GM18858 (cell line): ENCODE measurements around the gene C3.
A peak's percentile ranks its signal among the peaks of the same experiment; 100 is the strongest.
"Not testable (repeated sequence)": the region's sequence is repeated elsewhere in the genome, so short reads cannot be mapped to it uniquely, and the experiment has no call there.

Experiments
- ATAC-seq: cut with Tn5 transposase; IDR thresholded peaks from one replicate; pipeline ENCODE4 v1.9.1; 2021; ENCODE audit not compliant: unreplicated experiment

C3 gene

DNA sequence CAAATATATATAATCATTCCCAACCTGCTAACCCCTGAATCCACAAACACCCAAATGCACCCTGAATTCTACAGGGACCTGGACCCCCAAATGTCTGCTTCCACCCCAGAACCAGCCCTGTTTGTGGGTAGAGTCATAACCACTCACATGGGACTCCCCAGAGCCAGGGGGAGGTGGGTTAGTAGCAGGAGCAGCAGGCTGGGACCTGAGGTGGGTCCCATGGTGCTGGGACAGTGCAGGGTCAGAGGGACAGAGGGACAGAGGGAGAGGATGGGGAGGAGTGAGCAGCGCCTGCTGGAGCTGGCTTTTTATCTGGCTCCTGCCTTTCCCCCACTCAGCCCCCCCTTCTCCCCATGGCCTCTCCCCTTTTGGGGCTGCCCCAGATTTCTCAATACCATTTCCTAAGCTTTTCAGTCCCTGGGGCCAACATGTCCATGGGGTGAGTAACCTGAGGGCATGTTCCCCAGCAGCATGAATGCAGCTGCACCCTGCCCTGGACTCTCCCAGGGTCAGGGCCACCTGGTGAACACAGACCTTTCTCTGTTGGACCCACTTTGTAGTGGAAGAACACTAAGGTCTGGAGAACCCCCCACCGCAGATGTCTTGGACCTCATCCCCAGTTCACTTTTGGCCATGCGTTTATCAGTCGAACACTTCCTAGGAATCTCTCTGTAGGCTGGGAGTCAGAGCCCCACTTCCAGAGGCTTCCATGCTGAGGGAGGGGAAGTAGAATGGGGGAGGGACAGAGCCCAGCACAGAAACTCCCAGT lies at the start of gene C3:
Gene C3, minus strand, starts transcription at position 282 of the 769 bp plus-strand sequence. Its CDS starts 61 bp downstream, at position 221.
- ATAC-seq = no peak

DNA sequence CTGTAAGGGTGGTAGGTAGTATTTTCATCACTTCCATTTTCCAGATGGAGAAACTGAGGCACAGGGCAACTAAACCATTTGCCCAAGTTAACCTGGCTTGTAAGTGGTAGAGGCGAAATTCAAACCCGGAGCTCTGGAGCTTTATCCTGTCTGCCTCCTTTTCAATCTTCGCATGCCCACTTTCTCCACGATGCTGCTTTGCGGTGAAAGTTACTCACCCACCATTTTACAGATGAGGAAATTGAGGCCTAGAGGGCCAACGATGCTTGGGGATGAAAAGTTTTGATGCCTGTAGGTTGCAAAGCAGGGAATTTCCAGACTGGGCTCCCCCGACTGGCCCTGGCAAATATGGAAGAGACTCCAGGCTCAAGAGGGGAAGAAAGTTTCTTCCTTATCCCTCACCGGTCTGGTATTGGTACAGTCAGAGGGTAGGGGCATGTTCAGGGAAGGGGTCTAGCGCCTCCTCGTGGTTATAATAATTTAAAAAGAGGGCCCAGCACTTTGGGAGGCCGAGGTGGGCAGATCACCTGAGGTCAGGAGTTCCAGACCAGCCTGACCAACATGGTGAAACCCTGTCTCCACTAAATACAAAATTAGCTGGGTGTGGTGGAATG lies 48.7 kb upstream of the C3 start:
- no peak for ATAC-seq

DNA sequence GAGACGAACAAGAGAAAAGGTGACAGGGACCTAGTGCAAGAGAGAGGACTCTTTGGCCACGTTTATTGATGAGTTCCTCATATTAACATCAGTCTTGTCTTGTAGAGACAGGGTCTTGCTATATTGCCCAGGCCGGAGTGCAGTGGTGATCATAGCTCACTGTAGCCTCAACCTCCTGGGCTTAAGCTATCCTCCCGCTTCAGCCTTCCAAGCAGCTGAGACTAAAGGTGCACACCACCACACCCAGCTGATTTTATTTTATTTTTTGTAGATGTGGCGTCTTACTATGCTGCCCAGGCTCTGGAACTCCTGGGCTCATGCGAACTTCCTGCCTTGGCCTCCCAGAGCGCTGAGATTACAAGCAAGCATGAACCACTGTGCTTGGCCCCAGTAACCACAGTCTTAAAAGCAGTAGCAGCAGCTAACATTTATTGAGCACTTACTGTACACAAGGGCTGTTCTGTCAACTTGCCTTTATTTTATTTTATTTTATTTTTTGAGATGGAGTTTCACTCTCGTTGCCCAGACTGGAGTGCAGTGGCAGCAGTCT lies 47.9 kb upstream of the C3 start:
- no peak for ATAC-seq

DNA sequence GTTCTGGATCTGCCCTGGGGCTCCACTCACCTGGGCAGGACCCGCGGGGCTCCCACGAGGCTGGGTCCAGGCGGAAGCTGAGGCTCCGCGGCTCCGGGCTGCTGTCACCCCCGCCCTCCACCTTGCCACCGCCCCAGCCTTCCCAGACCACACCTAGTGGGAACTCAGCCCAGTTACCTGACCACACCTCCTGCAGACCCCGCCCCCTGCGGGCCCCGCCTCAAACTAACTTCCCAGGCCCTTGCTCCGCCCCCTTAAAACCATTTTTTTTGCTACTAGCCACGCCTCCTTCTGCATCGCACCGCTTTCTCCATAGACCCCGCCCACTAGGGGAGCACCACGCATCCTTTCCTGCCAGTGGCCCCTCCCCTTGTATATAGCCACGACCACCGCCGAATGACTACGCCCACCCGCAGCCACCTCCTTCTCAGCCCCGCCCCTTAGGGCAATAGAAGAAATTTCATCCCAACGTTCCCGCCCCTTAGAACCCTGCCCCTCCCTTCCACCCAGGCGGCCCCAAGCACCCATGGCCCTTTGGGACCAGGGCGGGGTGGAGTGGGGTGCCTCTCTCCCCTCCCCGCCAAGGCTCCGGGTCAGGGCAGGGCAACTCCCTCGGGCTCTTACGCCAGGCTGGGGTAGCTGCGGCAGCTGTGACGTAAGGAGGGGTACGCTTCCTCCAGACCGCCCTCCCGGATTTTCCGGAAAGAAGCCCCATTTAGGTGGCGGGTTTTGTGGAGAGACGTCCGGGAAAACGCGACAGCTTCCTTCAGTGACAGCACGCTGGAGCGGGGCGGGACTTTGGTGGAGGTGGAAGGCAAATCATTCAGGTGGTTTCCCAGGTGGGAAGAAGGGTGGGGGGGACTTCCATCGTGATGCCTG lies 47.1 kb upstream of the C3 start, which contains the start of gene SH2D3A:
Gene SH2D3A, minus strand, starts transcription at position 79 of the 879 bp plus-strand sequence. CDS start 3,687 bp downstream, outside the sequence.
- peak; percentile 46 for ATAC-seq

DNA sequence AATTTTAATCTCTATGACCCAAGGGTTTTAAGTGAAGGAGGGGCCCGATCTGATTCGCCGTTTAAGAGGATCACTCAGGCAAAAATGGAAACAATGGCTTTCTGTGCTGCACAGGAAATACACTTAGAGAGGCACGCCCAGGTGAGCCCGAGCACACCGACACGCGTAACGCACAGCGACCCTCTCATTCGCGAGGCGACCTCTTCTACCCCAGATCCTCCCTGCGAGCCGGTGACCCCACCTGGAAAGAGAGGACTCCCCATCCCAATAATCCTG lies 46.6 kb upstream of the C3 start:
- peak; percentile 17 for ATAC-seq

DNA sequence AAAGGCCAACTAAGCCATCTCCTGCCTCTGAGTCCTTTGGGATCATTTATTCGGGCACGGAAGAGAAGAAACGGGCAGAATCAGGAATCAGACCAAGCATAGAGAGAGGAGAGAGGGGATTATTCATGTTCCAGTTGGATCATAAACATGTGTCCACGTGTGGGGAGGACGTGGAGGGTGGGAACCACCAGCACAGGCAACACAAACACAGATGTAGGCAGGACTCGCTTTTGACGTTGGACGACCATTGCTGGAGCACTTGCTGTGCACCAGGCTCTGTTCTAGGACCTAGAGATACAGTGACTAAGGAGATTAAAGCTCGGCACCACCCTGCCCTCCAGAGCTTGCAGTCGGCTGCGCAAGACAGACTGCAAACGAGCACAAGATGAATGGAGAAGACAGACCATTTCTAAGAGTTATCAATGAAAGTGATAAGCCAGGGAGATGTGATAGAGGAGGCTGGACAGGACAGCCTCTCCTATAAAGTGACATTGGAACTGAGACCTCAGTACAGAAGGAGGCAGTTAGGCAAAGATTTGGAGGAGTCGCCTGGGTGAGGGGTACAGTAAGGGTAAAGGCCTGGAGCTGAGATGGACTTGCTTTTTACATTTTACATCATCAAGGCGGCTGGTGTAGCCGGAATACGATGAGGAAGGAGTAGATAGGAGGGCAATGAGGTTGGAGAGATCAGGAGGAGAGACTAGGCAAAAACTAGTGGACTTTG lies 46.1 kb upstream of the C3 start:
- no peak for ATAC-seq

DNA sequence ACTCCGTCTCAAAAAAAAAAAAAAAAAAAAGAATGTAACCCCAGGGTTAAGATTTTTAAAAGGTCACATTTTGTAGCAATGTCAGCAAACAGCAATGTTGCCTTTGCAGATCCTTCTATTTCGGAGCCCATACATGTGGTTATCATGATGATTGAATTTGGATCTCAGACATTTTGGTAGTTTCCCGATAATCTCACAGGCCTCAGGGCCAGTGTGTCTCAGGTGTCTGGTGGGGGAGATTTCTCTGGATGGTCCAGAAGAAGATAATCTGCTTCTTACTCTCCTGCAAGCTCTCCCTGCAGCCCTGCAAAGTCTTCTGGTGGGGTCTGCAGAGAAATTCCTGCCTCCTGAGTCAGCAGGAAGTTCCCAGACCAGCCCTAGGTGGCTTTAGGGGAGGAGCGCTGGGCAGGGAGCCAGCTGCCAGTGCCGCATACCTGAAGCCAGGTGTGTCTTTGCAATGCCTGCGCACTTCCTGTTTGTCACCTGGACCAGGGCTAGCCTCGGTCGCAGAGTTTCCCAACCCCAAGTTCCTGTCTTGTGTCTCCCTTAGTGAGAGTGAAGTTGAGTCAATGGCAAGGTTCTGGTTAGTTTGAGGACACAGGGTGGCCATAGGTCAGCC lies 45.4 kb upstream of the C3 start:
- no peak for ATAC-seq

DNA sequence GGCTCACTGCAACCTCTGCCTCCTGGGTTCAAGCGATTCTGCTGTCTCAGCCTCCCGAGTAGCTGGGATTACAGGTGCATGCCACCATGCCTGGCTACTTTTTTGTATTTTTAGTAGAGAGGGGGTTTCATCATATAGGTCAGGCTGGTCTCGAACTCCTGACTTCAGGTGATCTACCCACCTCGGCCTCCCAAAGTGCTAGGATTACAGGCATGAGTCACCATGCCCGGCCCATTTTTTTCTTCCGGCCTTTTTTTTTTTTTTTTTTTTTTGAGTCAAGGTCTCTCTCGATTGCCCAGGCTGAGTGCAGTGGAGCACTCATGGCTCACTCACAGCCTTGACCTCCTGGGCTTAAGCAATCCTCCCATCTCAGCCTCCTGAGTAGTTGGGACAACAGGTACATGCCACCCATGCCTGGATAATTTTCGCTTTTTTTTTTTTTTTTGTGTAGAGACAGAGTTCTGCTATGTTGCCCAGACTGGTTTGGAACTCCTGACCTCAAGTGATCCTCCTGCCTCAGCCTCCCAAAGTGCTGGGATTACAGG lies 41.9 kb upstream of the C3 start:
- not testable (repeated sequence) for ATAC-seq

DNA sequence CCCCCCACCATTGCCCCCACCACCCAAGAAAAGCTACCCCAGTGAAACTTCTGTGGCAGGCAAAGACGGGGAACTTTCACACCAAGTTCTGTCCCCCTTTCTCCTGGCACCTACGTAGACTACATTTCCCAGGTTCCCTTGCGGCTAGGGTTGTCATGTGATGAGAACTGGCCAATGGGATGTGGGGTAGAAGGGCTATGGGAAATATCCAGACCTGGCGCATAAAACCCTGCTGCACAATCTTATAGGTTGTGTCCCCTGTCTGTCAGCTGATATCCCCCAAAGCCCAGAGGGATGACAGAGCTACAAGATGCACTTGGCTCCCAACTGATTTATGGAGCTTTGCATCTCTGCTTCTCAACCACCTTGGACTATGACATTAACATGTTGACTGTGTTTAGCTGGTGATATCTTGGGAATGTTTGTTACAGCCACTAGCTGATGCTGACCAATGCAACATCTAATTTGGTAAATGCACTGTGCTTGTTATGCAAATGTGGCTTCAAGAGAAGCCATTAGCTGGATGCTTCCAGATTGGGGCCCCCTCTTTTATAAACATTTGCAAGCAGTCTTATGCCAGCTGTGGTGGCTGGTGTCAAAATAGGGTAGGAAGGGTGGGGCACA lies 40.7 kb upstream of the C3 start:
- no peak for ATAC-seq

DNA sequence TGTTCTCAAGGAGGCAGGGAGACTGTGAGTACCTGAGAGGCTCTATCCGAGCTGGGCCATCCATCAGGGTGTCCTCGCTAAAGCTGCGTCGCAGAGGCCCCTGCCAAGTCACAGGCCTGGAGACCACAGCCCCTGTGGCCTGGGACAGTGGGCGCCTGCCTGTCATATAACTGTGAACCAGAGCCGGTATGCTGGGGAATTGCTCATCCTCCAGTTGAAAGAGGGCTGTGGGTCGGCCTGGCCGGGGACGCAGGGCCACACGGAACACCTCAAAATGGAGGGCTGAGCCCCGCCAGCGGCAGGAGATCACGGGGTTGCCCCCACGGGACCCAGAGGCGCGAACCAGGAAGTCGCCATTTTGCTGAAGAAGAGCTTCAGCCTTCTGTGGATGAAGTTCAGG lies 40.2 kb upstream of the C3 start:
- no peak for ATAC-seq

DNA sequence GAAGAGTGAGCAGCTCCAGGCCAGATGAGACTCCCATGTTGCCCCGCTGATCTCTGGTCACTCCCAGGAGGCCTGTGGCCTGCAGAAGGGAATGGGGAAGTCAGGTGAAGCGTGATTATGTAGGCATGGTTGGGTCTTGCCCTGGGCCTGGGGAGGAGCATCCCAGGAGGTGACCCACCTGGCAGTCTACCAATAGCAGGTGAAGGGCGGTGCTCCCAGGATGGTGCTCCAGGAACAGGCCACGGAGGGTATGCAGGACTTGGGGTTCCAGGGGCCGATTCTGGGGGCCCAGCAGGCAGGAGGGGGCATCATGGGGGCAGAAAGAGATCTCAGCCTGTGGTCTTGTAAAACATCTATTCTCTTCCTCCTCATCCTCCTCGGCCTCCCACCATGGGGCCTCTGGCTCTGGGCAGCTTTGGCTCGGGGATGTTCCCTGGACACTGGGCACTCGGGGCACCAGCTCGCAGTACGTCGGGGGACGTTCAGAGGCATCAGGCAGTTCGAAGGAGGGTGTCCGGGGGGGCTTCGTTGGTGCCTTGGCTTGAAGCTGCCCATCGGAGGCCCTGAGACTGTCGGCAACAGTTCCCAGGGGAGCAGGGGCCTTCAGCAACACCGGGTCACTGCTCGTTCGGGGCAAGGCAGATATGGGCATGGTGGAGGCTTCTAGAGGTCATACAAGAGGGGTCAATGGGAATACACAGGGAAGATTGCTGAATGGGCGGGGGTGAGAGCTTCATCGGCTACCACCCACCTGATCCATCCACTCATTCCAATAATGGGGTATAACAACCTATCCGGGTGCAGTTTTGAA lies 34.4 kb upstream of the C3 start:
- no peak for ATAC-seq

DNA sequence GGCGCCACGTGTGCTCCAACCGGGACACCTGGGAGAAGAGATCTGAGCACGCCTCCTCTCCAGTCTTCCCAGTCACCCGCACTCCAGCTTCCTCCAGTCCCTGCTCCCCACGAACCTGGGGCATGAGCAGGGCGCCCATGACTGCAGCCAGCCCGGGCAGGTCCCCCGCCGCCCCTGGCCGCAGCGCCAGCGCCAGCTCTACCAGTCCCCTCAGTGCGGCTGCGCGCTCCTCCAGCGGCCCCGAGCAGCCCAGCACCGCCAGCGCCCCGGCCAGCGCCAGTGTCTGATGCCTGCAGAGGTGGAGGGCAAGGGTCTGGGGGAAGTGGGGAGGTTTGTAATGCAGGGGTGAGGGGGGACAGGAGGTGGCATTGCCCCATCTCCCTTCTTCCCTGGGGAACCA lies 33.7 kb upstream of the C3 start:
- no peak for ATAC-seq

DNA sequence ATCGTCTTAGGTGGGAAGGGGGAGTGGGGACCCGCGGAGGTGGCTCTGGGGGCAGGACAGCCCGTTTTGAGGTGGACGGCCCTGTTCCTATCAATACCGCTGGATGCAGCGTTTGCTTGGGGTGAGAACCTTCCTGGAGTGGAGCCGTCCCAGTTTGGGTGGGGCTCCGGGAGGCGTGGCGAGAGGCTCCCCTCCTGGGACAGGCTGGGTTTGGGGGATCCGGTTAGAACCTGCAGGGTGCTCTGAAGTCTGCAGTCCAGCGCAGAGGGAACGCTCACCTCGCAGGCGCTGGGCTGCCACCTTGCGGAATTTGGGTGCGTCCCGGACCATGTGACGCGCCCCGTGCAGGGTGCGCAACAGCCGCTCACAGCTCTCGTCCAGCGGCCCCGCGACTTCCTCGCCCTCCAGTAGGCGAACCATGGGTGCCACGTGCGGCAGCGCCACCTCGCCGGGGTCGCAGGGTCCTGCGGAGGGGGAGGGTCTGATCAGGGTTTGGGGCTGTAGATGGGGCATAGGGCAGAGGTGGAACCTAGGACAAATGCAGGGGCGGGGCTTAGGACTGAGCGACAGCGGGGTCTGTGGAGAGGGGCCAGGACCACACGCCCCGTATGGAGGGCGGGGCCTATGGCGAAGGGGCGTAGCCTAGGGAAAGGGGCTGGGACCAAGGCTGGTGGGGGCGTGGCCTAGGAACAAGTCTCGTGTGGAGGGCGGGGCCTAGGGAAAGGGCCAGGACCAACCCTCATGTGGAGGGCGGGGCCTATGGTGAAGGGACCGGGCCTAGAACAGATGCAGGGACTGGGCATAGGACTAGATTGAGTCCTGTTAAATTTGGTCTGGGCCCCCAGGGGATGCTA lies 33.0 kb upstream of the C3 start:
- ATAC-seq = peak; percentile 59

DNA sequence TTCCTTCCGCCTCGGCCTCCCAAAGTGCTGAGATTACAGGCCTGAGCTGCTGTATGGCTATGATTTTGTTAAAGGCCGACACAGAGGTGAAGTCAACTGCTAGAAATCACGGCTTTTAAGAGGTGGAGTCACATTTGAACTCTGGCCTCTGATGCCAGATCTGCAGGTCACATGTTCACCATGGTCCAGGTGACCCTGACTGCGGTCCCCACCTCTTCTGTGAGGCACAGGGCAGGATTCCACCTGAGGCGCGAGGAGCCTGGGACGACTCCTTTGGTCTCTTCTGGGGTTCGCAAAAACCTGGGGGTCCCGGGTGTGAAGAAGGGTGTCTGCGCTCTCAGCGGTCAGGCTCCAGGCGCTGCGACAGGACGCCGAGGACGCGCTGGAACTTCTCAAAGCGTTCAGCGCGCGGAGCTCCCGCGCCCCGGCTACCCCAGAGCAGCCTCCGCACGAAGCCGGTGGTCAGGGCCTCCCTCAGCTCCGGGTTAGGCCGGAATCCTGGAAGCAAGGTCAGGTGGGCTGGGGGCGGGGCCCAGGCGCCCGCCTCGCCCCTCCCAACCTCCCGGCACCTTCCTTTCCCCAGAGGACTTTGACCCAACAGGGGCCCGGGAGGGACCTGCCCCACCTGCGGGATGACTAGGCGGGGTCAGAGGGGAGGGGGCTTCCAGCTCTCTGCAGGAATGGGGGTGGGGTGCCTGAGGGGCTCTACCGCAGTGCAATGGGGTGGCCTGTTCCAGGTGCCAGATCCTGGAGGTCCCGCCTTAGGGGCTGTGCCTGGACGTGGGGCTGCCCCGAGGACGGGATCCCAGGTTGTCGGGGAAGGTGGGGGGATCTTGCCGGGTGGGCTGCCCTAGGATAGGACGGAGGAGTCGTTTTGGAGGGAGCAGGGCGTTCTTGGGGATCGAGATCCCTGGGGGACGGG lies 32.1 kb upstream of the C3 start:
- no peak for ATAC-seq

DNA sequence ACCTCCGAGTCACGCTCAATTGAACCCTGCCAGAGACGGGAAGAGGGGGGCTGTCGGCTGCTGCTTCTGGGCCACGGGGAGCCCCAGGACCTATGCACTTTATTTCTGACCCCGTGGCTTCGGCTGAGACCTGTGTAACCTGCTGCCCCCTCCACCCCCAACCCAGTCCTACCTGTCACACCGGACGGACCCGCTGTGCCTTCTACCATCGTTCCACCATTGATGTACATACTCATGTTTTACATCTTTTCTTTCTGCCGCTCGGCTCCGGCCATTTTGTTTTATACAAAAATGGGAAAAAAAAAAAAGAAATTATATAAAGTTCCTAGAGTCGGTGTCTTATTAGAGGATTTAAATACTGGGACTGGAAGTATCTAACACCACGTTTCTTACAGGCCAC lies 30.7 kb upstream of the C3 start:
- no peak for ATAC-seq

DNA sequence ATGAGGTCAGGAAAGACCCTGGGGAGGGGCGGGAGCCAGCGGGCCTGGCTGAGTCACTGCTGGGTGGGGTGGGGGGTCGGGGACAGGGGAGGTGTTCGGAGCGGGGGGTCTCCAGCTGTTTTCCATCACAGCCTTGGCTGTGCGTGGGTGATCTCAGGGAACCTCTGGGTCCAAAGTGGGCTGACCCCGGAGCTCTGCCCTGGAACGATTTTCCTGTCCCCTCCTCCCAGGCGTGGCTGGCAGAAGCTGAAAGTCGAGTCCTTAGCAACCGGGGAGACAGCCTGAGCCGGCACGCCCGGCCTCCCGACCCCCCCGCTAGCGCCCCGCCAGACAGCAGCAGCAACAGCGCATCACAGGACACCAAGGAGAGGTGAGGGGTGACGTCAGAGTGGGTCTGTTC lies 29.6 kb upstream of the C3 start:
- no peak for ATAC-seq

DNA sequence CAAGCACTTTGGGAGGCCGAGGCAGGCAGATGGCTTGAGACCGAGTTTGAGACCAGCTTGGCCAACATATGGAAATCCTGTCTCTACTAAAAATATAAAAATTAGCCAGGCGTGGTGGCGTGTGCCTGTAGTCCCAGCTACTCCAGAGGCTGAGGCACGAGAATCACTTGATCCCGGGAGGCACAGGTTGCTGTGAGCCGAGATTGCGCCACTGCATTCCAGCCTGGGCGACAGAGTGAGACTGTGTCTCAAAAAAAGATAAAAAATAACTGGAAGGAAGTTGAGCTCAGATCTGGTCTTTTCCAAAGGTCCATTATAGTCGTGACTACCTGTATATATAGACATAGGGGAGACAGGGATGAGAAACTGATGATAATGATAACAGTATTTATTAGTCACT lies 28.1 kb upstream of the C3 start:
- not testable (repeated sequence) for ATAC-seq
